IMR-90 (cell line): ENCODE measurements around the gene CACNA2D3. TPM values are rescaled to one million over a fixed set of nuclear protein-coding genes. Genes with fewer than 3 reads are reported as not detected.

ENCODE experiments used
- ATAC-seq: fragments of 200-7000 bp; cut with Tn5 transposase; 2 replicates; pipeline ENCODE4 v1.9.1; 2020; ENCODE audit warnings: low read depth, mild to moderate bottlenecking, moderate library complexity
- BruUV-seq: library from RNA; stranded (reverse); fragments of 400-500 nt; replicated peaks from 2 replicates; lab custom pipeline; 2021; lab: Mats Ljungman, UMichigan
- CTCF ChIA-PET: fragments of 300-600 bp; formaldehyde crosslinking; extraction: SDS; loops from one replicate; lab custom pipeline; 2021; ENCODE audit warnings: antibody characterized with exemption; lab: Yijun Ruan, JAX
- POLR2A ChIA-PET: fragments of 300-600 bp; sonication (Branson Sonifier 250); formaldehyde crosslinking; loops from one replicate; lab custom pipeline; 2022; ENCODE audit warnings: antibody characterized with exemption; ENCODE audit not compliant: unreplicated experiment; lab: Charles Lee
- DNase-seq: peaks from one replicate; pipeline ENCODE4 v3.0.0; 2013
- H2AFZ ChIP-seq: replicated peaks from 2 replicates; pipeline ENCODE3; 2013; ENCODE audit warnings: low read length, mild to moderate bottlenecking; ENCODE audit not compliant: poor library complexity
- H2AK5ac ChIP-seq: 2 replicates; pipeline ENCODE4 v1.6.1; 2013; ENCODE audit warnings: low read depth, low read length, inconsistent platforms
- H2AK9ac ChIP-seq: replicated peaks from 2 replicates; pipeline ENCODE3; 2013; ENCODE audit warnings: mild to moderate bottlenecking, low read depth, low read length, moderate library complexity; ENCODE audit not compliant: poor library complexity
- H2BK120ac ChIP-seq: 2 replicates; pipeline ENCODE4 v1.6.1; 2013; ENCODE audit warnings: low read depth, low read length, inconsistent platforms
- H2BK15ac ChIP-seq: 3 replicates; pipeline ENCODE4 v1.6.1; 2013; ENCODE audit warnings: low read depth, low read length, inconsistent platforms
- H2BK20ac ChIP-seq: 2 replicates; pipeline ENCODE4 v1.6.1; 2013; ENCODE audit warnings: low read depth, mild to moderate bottlenecking, inconsistent platforms, low read length, moderate library complexity
- H2BK5ac ChIP-seq: 2 replicates; pipeline ENCODE4 v1.6.1; 2013; ENCODE audit warnings: mild to moderate bottlenecking, low read depth, low read length, inconsistent platforms; ENCODE audit not compliant: poor library complexity, severe bottlenecking
- H3K14ac ChIP-seq: replicated peaks from 2 replicates; pipeline ENCODE4 v1.6.1; 2013; ENCODE audit warnings: low read depth, low read length, inconsistent platforms
- H3K18ac ChIP-seq: 2 replicates; pipeline ENCODE4 v1.6.1; 2013; ENCODE audit warnings: low read depth, low read length, control low read depth
- H3K23ac ChIP-seq: 2 replicates; pipeline ENCODE4 v1.6.1; 2013; ENCODE audit warnings: low read depth, low read length, inconsistent platforms
- H3K27ac ChIP-seq: 2 replicates; pipeline ENCODE4 v1.5.1; 2013; ENCODE audit warnings: mild to moderate bottlenecking, control low read depth, low read length; ENCODE audit not compliant: insufficient read depth
- H3K27me3 ChIP-seq: 2 replicates; pipeline ENCODE4 v1.6.1; 2013; ENCODE audit warnings: low read length; ENCODE audit not compliant: control insufficient read depth, insufficient read depth
- H3K36me3 ChIP-seq: 2 replicates; pipeline ENCODE4 v1.6.1; 2013; ENCODE audit warnings: low read length, mixed read lengths; ENCODE audit not compliant: control insufficient read depth, insufficient read depth
- H3K4ac ChIP-seq: 2 replicates; pipeline ENCODE4 v1.6.1; 2013; ENCODE audit warnings: low read depth, low read length, inconsistent platforms
- H3K4me1 ChIP-seq: 2 replicates; pipeline ENCODE4 v1.6.1; 2013; ENCODE audit warnings: low read length, mixed read lengths; ENCODE audit not compliant: control insufficient read depth, insufficient read depth
- H3K4me2 ChIP-seq: 2 replicates; pipeline ENCODE4 v1.6.1; 2013; ENCODE audit warnings: low read depth, mild to moderate bottlenecking, control low read depth, low read length, moderate library complexity
- H3K4me3 ChIP-seq: 2 replicates; pipeline ENCODE4 v1.5.1; 2013; ENCODE audit warnings: low read depth, mild to moderate bottlenecking, control low read depth, low read length, moderate library complexity; ENCODE audit not compliant: insufficient read depth
- H3K56ac ChIP-seq: 2 replicates; pipeline ENCODE4 v1.6.1; 2013; ENCODE audit warnings: low read length, inconsistent platforms; ENCODE audit not compliant: insufficient read depth; ENCODE audit errors: extremely low read depth
- H3K79me1 ChIP-seq, 2 experiments: 2 replicates each; pipeline ENCODE4 v1.6.1; 2013; ENCODE audit warnings: low read length in 2 of 2, inconsistent platforms in 1 of 2, low read depth in 1 of 2
- H3K9ac ChIP-seq: 2 replicates; pipeline ENCODE4 v1.6.1; 2013; ENCODE audit warnings: low read depth, low read length, control low read depth
- H3K9me1 ChIP-seq: 2 replicates; pipeline ENCODE4 v1.6.1; 2013; ENCODE audit warnings: low read length, inconsistent platforms; ENCODE audit not compliant: insufficient read depth
- H3K9me3 ChIP-seq: 2 replicates; pipeline ENCODE4 v1.6.1; 2013; ENCODE audit warnings: low read length; ENCODE audit not compliant: control insufficient read depth, insufficient read depth
- H4K20me1 ChIP-seq: 2 replicates; pipeline ENCODE4 v1.6.1; 2013; ENCODE audit warnings: low read length, inconsistent platforms; ENCODE audit not compliant: insufficient read depth
- H4K5ac ChIP-seq: 2 replicates; pipeline ENCODE4 v1.6.1; 2013; ENCODE audit warnings: mild to moderate bottlenecking, low read depth, low read length, control low read depth
- H4K8ac ChIP-seq, 2 experiments: 2 replicates each; pipeline ENCODE4 v1.6.1; 2013; ENCODE audit warnings: low read depth in 2 of 2, low read length in 2 of 2, control low read depth in 1 of 2, inconsistent platforms in 1 of 2
- H4K91ac ChIP-seq: 2 replicates; pipeline ENCODE4 v1.6.1; 2013; ENCODE audit warnings: low read depth, low read length, inconsistent platforms; ENCODE audit not compliant: insufficient read depth
- CEBPB ChIP-seq: IDR thresholded peaks from 2 replicates; pipeline ENCODE4 v1.6.1; 2012; ENCODE audit warnings: low read depth, low read length, improper control_type of control experiment
- CHD1 ChIP-seq: IDR thresholded peaks from 2 replicates; pipeline ENCODE4 v1.6.1; 2012; ENCODE audit warnings: low read depth, low read length, improper control_type of control experiment
- FOS ChIP-seq: fragments of 150-350 bp; IDR thresholded peaks from 2 replicates; pipeline ENCODE4 v1.6.1; 2016; ENCODE audit warnings: low read depth, low read length
- MXI1 ChIP-seq: IDR thresholded peaks from 2 replicates; pipeline ENCODE4 v1.6.1; 2012; ENCODE audit warnings: low read depth, mild to moderate bottlenecking, low read length, moderate library complexity, borderline replicate concordance
- WGBS, 2 experiments: methylation state at CpG; one replicate each; pipeline versions ENCODE4 v1.1.5 to v1.1.7; 2013; ENCODE audit warnings: missing lambda C conversion rate in 2 of 2; ENCODE audit not compliant: insufficient read length in 1 of 2; ENCODE audit errors: extremely low coverage in 2 of 2; 5-methylcytosine and 5-hydroxymethylcytosine counted together
- dilution Hi-C: fragments of 300-500 bp; cut with HindIII; formaldehyde crosslinking; loops from one replicate; pipeline ENCODE4 v1.14.3; 2018; ENCODE audit warnings: low sequenced_read_pairs; ENCODE audit not compliant: unreplicated experiment
- in situ Hi-C: fragments of 300-500 bp; cut with MboI; formaldehyde crosslinking; loops from 3 replicates; pipeline ENCODE4 v1.14.3; 2019; ENCODE audit warnings: low sequenced_read_pairs, inconsistent platforms, mixed read lengths
- intact Hi-C: fragments of 100-400 bp; cut with micrococcal nuclease; formaldehyde crosslinking; loops from 2 replicates; pipeline ENCODE4 v1.10.0; 2022
- polyA plus RNA-seq, 3 experiments: library from polyadenylated mRNA; depleted of rRNA; stranded (reverse); fragments of >200 nt; gene quantifications; 2 replicates each; pipeline ENCODE4 v1.2.3, GENCODE V29; 2012; ENCODE audit warnings: low replicate concordance in 1 of 3
- total RNA-seq: library from RNA; depleted of rRNA; stranded (reverse); fragments of >200 nt; gene quantifications from 2 replicates; pipeline ENCODE4 v1.2.3, GENCODE V29; 2012
- TF ChIP-seq, protein P1 (sequence below): conservative IDR thresholded peaks from 2 replicates; pipeline ENCODE4 v1.5.1; 2012; ENCODE audit warnings: mild to moderate bottlenecking, low read depth, low read length, improper control_type of control experiment

The CACNA2D3 gene
- total and polyA plus RNA-seq, 2 of the 4 experiments (the other 2 are of a cell fraction) = 0.36 to 0.41 TPM

DNA sequence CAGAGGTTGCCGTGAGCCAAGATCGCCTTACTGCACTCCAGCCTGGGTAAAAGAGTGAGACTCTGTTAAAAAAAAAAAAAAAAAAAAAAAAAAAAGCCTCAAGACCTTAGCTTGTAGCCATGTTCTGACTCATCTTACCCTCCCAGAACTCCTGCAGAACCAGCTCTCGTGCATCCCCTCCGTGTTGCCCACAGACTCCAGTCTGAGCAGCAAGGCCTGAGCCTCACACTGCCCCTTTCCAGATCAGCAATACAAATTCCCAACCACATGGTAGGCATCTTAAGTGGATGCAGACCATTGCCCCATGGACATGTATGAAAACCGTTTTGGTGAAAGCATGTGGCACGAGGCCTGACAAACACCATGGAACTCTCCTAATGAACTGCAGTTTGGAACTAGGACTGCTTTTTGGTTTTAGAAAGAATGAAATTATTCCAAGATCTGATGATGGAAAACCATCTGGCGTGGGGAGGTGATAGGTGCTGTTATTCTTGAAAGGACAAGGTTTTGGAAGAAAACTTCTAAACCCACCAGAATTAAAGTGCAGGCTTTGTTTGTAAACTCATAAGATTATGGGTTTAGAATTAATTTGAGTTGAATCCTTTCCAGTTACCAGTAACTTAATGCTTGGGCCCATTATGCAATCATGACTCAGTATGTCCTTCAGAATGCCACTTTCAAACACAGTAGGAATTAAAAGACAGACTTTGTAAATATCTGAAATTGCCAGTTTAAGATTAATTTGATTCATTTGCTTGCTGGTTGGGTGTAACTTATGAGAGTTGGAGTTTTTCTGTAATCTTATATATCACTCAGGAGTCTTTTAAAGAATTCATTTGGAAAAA, 969.3 kb downstream of the CACNA2D3 start:
- Histone ChIP-seq H3K9me1 (peaks cover 9% of the 10 kb centered on the region; the same call in 1 of the 2 replicates), H4K8ac (peak overlapping the region in 1 of 2 experiments; percentile 46; a peak in 2 of 4 replicates), H3K4me2 (no peak overlapping the region), H3K79me1 (no peaks in the 10 kb centered on the region), H4K5ac (peak overlapping the region; percentile 4; the same call in 1 of the 2 replicates), H3K4ac (peak overlapping the region; percentile 65), H3K18ac (peak overlapping the region; percentile 55), H4K20me1 (no peaks in the 10 kb centered on the region), H2AFZ (no peak overlapping the region), H2AK5ac (0 out of 2 replicates have a peak overlapping the region, but pooled peaks have one; percentile 27), H2AK9ac (no peak overlapping the region), H3K4me3 (no peak overlapping the region), H3K27me3 (peaks cover 4% of the 10 kb centered on the region; the same call in 1 of the 2 replicates), H2BK120ac (peak overlapping the region; percentile 65), H3K36me3 (no peaks in the 10 kb centered on the region), H3K27ac (peak overlapping the region; percentile 5; the same call in 1 of the 2 replicates), H3K9ac (no peak overlapping the region), H3K4me1 (peaks cover 11% of the 10 kb centered on the region), H4K91ac (0 out of 2 replicates have a peak overlapping the region, but pooled peaks have one; percentile 17), H2BK5ac (peak overlapping the region; percentile 40), H3K56ac (no peak overlapping the region), H3K14ac (0 out of 2 replicates have a peak overlapping the region, but pooled peaks have one; percentile 57), H2BK15ac (peak overlapping the region; percentile 38; the same call in 2 of the 3 replicates), H2BK20ac (peak overlapping the region; percentile 66), H3K9me3 (no peaks in the 10 kb centered on the region), H3K23ac (no peak overlapping the region)
- intact Hi-C loops = no loop called here
- WGBS, 2 experiments = no CpG with 5 or more reads among the region's 7 CpGs
- in situ Hi-C loops = no loop called here
- ChIA-PET POLR2A (no interaction called here), CTCF (no interaction called here)
- TF ChIP-seq, protein P1, sequence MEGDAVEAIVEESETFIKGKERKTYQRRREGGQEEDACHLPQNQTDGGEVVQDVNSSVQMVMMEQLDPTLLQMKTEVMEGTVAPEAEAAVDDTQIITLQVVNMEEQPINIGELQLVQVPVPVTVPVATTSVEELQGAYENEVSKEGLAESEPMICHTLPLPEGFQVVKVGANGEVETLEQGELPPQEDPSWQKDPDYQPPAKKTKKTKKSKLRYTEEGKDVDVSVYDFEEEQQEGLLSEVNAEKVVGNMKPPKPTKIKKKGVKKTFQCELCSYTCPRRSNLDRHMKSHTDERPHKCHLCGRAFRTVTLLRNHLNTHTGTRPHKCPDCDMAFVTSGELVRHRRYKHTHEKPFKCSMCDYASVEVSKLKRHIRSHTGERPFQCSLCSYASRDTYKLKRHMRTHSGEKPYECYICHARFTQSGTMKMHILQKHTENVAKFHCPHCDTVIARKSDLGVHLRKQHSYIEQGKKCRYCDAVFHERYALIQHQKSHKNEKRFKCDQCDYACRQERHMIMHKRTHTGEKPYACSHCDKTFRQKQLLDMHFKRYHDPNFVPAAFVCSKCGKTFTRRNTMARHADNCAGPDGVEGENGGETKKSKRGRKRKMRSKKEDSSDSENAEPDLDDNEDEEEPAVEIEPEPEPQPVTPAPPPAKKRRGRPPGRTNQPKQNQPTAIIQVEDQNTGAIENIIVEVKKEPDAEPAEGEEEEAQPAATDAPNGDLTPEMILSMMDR = no peak
- TF ChIP-seq CHD1 (no peak), FOS (peak; percentile 32; the same call in 1 of the 2 replicates), CEBPB (peak; percentile 89), MXI1 (no peak)
- DNase-seq (peak; percentile 72), ATAC-seq (peak; percentile 42)
- BruUV-seq = no TSS peak
- dilution Hi-C loops = no loop called here
